Measurements from ENCODE around the gene MCM3. TPM values are rescaled to one million over a fixed set of nuclear protein-coding genes. Genes with fewer than 3 reads are reported as not detected.
A peak's percentile ranks its signal among the peaks of the same experiment; 100 is the strongest.

Gene MCM3
- total RNA-seq, 1 experiment from 2014 or later, result 107 TPM

GRCh38 chr6:52233975-52234823 lies 50.3 kb downstream of the MCM3 start:
- ATAC-seq (peak; percentile 98), DNase-seq (ENCODE audit: low read depth, low spot score) (peak; percentile 15)
- TF ChIP-seq SIN3A (IDR thresholded peaks at IDR 0.05; ENCODE audit: borderline replicate concordance, insufficient read depth, low read depth, low read length) (no peak), POLR2AphosphoS5 (IDR thresholded peaks at IDR 0.05; ENCODE audit: low read depth, low read length) (no peak), CTCF (IDR thresholded peaks at IDR 0.05) (peak; percentile 79)
- CTCF ChIA-PET, result interaction anchor here (0.5 to 0.6 kb wide), 2 partner anchors 71 to 659 kb away, joined by 3 read pairs; no protein-coding TSS in a partner anchor
- no peaks in the 10 kb centered on the region; the same call in 1 of the 2 replicates for H3K4me1 ChIP-seq (ENCODE audit: control insufficient read depth, insufficient read depth, low read length)
- no peaks in the 10 kb centered on the region for H3K9me3 ChIP-seq (ENCODE audit: control insufficient read depth, insufficient read depth, low read depth, low read length)
- no TSS peak for BruUV-seq (replicated peaks)
- H3K36me3 ChIP-seq (ENCODE audit: control insufficient read depth, insufficient read depth, low read length), result no peaks in the 10 kb centered on the region
- H3K4me3 ChIP-seq (ENCODE audit: low read depth in 2 of 2, low read length in 2 of 2), result no peak overlapping the region
- in situ Hi-C loops (cut with HindIII; ENCODE audit: low pct_unique_long_range_greater_than_20kb, low sequenced_read_pairs), result no loop called here
- intact Hi-C loops (cut with micrococcal nuclease; ENCODE audit: unreplicated experiment), result loop anchor here (1.0 kb wide), 1 partner anchor 71 kb away; no protein-coding TSS in a partner anchor
- POLR2A ChIA-PET, result no interaction called here
- peaks cover 12% of the 10 kb centered on the region for H3K27me3 ChIP-seq (ENCODE audit: control insufficient read depth, insufficient read depth, low read length)
- H3K27ac ChIP-seq (ENCODE audit: low read length), result no peak overlapping the region

GRCh38 chr6:52233005-52233404 lies 51.5 kb downstream of the MCM3 start:
- Histone ChIP-seq H3K36me3 (ENCODE audit: control insufficient read depth, insufficient read depth, low read length) (no peaks in the 10 kb centered on the region), H3K4me1 (ENCODE audit: control insufficient read depth, insufficient read depth, low read length) (no peaks in the 10 kb centered on the region; the same call in 1 of the 2 replicates), H3K27ac (ENCODE audit: low read length) (no peak overlapping the region), H3K9me3 (ENCODE audit: control insufficient read depth, insufficient read depth, low read depth, low read length) (no peaks in the 10 kb centered on the region), H3K4me3 (ENCODE audit: low read depth in 2 of 2, low read length in 2 of 2) (no peak overlapping the region), H3K27me3 (ENCODE audit: control insufficient read depth, insufficient read depth, low read length) (peaks cover 6% of the 10 kb centered on the region)
- CTCF ChIA-PET, result no interaction called here
- POLR2A ChIA-PET, result no interaction called here
- ATAC-seq (no peak), DNase-seq (ENCODE audit: low read depth, low spot score) (no peak)
- intact Hi-C loops (cut with micrococcal nuclease; ENCODE audit: unreplicated experiment) (no loop called here), in situ Hi-C loops (cut with HindIII; ENCODE audit: low pct_unique_long_range_greater_than_20kb, low sequenced_read_pairs) (no loop called here)
- TF ChIP-seq REST (IDR thresholded peaks at IDR 0.05; ENCODE audit: insufficient read depth in 1 of 2, low read depth in 2 of 2, low read length in 1 of 2) (no peak), CTCF (IDR thresholded peaks at IDR 0.05) (no peak), TCF7L2 (IDR thresholded peaks at IDR 0.05; ENCODE audit: low read depth, low read length) (no peak), SIN3A (IDR thresholded peaks at IDR 0.05; ENCODE audit: borderline replicate concordance, insufficient read depth, low read depth, low read length) (no peak), POLR2AphosphoS5 (IDR thresholded peaks at IDR 0.05; ENCODE audit: low read depth, low read length) (no peak)
- BruUV-seq (replicated peaks), result no TSS peak

Measured in Panc1 (cell line).